ENCODE results near the gene SH3BP2. TPM values are rescaled to one million over a fixed set of nuclear protein-coding genes. Genes with fewer than 3 reads are reported as not detected.

SH3BP2 gene
- polyA plus RNA-seq, 1 of the 3 experiments (the other 2 are of a cell fraction) = 25.2 TPM

DNA sequence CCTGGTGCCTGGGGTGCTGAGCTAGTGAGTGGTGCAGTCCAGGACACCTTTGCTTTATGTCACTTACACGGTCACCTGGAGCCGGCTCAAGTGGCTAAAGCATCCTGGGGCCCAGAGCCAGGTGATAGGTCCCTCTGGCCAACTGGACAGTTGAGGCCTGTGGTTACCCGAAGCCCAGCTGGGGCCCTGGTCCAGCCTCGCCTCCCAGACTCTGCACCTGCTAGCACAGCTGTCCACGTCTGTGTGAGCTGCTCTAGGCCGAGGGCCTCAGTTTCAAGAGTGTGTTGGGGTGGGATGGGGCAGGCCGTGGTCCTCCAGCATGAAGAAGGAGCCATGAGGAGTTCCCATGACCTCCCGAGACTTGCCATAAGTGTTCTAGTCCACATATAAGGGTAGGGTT is 43.1 kb downstream of the SH3BP2 start:
- Histone ChIP-seq H3K9me2 (no peaks in the 10 kb centered on the region), H2AFZ (ENCODE audit: low read depth) (no peak overlapping the region), H3K27me3 (ENCODE audit: insufficient read depth) (no peaks in the 10 kb centered on the region), H3K9me3 (no peaks in the 10 kb centered on the region), H3K27ac (ENCODE audit: low read depth in 2 of 2, low read length in 1 of 2) (no peak overlapping the region), H3F3A (replicated peaks; ENCODE audit: insufficient read depth) (peaks cover 21% of the 10 kb centered on the region), H3K4me1 (ENCODE audit: control insufficient read depth in 1 of 2, insufficient read depth in 2 of 2, low read depth in 1 of 2, low read length in 1 of 2) (peaks cover 2 to 6% of the 10 kb centered on the region in 2 experiments; a peak in 2 of 4 replicates), H3K9ac (no peak overlapping the region), H3K36me3 (replicated peaks in 1 of 2; ENCODE audit: control insufficient read depth in 1 of 2, insufficient read depth in 2 of 2, low read length in 1 of 2) (peaks cover 0 to 26% of the 10 kb centered on the region in 2 experiments), H3K4me3 (ENCODE audit: low read depth in 2 of 2, low read length in 1 of 2) (no peak overlapping the region), H4K20me1 (ENCODE audit: insufficient read depth) (no peaks in the 10 kb centered on the region), H3K79me2 (ENCODE audit: insufficient read depth) (no peaks in the 10 kb centered on the region), H3K4me2 (no peak overlapping the region)
- TF ChIP-seq MEF2A (IDR thresholded peaks at IDR 0.05; ENCODE audit: borderline replicate concordance, low read depth) = no peak
- CTCF ChIA-PET = interaction anchor here (0.5 to 2.1 kb wide), 4 partner anchors 15 to 1926 kb away, joined by 3 to 7 read pairs (median 3); no protein-coding TSS in a partner anchor
- POLR2A ChIA-PET = no interaction called here
- DNase-seq = no peak
- 93% methylated on average over 3 of the region's 8 CpGs for whole genome bisulfite sequencing (ENCODE audit: low lambda C conversion rate)

GRCh38 chr4:2836391-2836859 is 43.5 kb downstream of the SH3BP2 start:
- Histone ChIP-seq H3K36me3 (replicated peaks in 1 of 2; ENCODE audit: control insufficient read depth in 1 of 2, insufficient read depth in 2 of 2, low read length in 1 of 2) (peaks cover 0 to 22% of the 10 kb centered on the region in 2 experiments), H3F3A (replicated peaks; ENCODE audit: insufficient read depth) (peaks cover 25% of the 10 kb centered on the region), H3K4me1 (ENCODE audit: control insufficient read depth in 1 of 2, insufficient read depth in 2 of 2, low read depth in 1 of 2, low read length in 1 of 2) (peaks cover 2 to 6% of the 10 kb centered on the region in 2 experiments; a peak in 2 of 4 replicates), H3K9me2 (no peaks in the 10 kb centered on the region), H4K20me1 (ENCODE audit: insufficient read depth) (no peaks in the 10 kb centered on the region), H3K27ac (ENCODE audit: low read depth in 2 of 2, low read length in 1 of 2) (no peak overlapping the region), H3K9me3 (no peaks in the 10 kb centered on the region), H3K27me3 (ENCODE audit: insufficient read depth) (no peaks in the 10 kb centered on the region), H3K4me2 (no peak overlapping the region), H3K9ac (no peak overlapping the region), H3K4me3 (ENCODE audit: low read depth in 2 of 2, low read length in 1 of 2) (no peak overlapping the region), H2AFZ (ENCODE audit: low read depth) (no peak overlapping the region), H3K79me2 (ENCODE audit: insufficient read depth) (no peaks in the 10 kb centered on the region)
- WGBS (ENCODE audit: low lambda C conversion rate) = no CpG with 5 or more reads among the region's 5 CpGs
- no peak for DNase-seq
- ChIA-PET POLR2A (no interaction called here), CTCF (interaction anchor here (0.7 to 2.1 kb wide), 4 partner anchors 15 to 430 kb away, joined by 3 to 7 read pairs (median 3); no protein-coding TSS in a partner anchor)
- TF ChIP-seq SMC3 (IDR thresholded peaks at IDR 0.05; ENCODE audit: low read depth, low read length) = no peak
- TF ChIP-seq ELF1 (IDR thresholded peaks at IDR 0.05) = no peak
- TF ChIP-seq POLR2AphosphoS5 (IDR thresholded peaks at IDR 0.05; ENCODE audit: low read depth, low read length) = no peak
- TF ChIP-seq RCOR1 (IDR thresholded peaks at IDR 0.05; ENCODE audit: low read length) = no peak
- no peak for TF ChIP-seq GATA2 (CRISPR knock-in tag; IDR thresholded peaks at IDR 0.05)
- TF ChIP-seq NFIC (IDR thresholded peaks at IDR 0.05; ENCODE audit: borderline replicate concordance) = no peak
- TF ChIP-seq GABPA (IDR thresholded peaks at IDR 0.05; ENCODE audit: low read depth) = no peak
- no peak for TF ChIP-seq RXRA (IDR thresholded peaks at IDR 0.05; ENCODE audit: borderline replicate concordance, low read depth)
- no peak for TF ChIP-seq EZH2phosphoT487 (IDR thresholded peaks at IDR 0.05; ENCODE audit: borderline replicate concordance, low read depth)
- no peak for TF ChIP-seq SIN3A (IDR thresholded peaks at IDR 0.05; ENCODE audit: borderline replicate concordance, low read depth, low read length)

DNA sequence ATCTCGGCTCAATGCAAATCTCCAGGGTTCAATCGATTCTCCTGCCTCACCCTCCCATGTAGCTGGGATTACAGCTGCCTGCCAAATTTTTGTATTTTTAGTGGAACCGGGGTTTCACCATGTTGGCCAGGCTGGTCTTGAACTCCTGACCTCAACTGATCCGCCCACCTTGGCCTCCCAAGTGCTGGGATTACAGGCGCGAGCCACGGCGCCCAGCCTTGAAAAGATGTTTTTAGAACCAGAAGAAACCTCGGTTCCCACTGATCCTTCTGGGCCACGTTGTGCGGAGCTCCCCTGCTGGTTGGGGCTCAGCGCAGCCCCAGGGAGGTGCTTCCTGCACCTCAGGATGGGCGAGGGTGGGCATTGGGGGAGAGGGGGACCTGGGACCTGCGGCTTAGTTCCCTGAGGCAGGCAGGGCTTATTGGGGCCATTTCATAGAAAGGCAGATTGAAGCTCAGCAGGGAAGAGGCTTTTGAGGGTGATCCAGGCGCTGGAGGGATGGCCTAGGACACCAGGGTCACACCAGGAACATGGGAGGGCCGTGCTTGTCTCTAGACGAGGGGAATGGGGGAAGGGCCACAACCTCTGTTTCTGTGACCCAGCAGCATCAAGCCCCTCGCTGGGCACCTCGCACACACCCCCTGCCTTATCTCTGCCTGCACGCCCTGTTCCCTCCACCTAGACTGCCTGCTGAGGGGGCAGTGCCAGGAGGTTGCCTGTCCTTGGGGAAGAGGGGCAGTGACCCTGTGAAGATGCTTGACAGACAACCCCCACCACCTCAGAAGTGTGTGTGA is 44.4 kb downstream of the SH3BP2 start:
- H4K20me1 ChIP-seq (ENCODE audit: insufficient read depth) = no peaks in the 10 kb centered on the region
- TF ChIP-seq, protein P1, sequence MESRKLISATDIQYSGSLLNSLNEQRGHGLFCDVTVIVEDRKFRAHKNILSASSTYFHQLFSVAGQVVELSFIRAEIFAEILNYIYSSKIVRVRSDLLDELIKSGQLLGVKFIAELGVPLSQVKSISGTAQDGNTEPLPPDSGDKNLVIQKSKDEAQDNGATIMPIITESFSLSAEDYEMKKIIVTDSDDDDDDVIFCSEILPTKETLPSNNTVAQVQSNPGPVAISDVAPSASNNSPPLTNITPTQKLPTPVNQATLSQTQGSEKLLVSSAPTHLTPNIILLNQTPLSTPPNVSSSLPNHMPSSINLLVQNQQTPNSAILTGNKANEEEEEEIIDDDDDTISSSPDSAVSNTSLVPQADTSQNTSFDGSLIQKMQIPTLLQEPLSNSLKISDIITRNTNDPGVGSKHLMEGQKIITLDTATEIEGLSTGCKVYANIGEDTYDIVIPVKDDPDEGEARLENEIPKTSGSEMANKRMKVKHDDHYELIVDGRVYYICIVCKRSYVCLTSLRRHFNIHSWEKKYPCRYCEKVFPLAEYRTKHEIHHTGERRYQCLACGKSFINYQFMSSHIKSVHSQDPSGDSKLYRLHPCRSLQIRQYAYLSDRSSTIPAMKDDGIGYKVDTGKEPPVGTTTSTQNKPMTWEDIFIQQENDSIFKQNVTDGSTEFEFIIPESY (IDR thresholded peaks at IDR 0.05; ENCODE audit: borderline replicate concordance, low read depth) = no peak
- TF ChIP-seq FOXM1 (IDR thresholded peaks at IDR 0.05; ENCODE audit: low read depth) = no peak
- no peak for TF ChIP-seq TEAD4 (IDR thresholded peaks at IDR 0.05; ENCODE audit: borderline replicate concordance, insufficient read depth)
- TF ChIP-seq NRF1 (IDR thresholded peaks at IDR 0.05; ENCODE audit: low read depth, low read length) = no peak
- TF ChIP-seq GATA2 (CRISPR knock-in tag; IDR thresholded peaks at IDR 0.05) = no peak
- no peak for TF ChIP-seq EZH2phosphoT487 (IDR thresholded peaks at IDR 0.05; ENCODE audit: borderline replicate concordance, low read depth)
- DNase-seq = peak; percentile 25
- peaks cover 2 to 6% of the 10 kb centered on the region in 2 experiments; a peak in 2 of 4 replicates for H3K4me1 ChIP-seq (ENCODE audit: control insufficient read depth in 1 of 2, insufficient read depth in 2 of 2, low read depth in 1 of 2, low read length in 1 of 2)
- peak overlapping the region in 1 of 2 experiments; percentile 22; a peak in 2 of 4 replicates for H3K27ac ChIP-seq (ENCODE audit: low read depth in 2 of 2, low read length in 1 of 2)
- WGBS (ENCODE audit: low lambda C conversion rate) = 95% methylated on average over 7 of the region's 20 CpGs
- 0 out of 2 replicates have a peak overlapping the region, but pooled peaks have one; percentile 30 for H3K4me2 ChIP-seq
- H3K27me3 ChIP-seq (ENCODE audit: insufficient read depth) = no peaks in the 10 kb centered on the region
- no peak overlapping the region for H2AFZ ChIP-seq (ENCODE audit: low read depth)
- no peaks in the 10 kb centered on the region; the same call in 1 of the 2 replicates for H3K79me2 ChIP-seq (ENCODE audit: insufficient read depth)
- no peak overlapping the region for H3K4me3 ChIP-seq (ENCODE audit: low read depth in 2 of 2, low read length in 1 of 2)
- H3K36me3 ChIP-seq (replicated peaks in 1 of 2; ENCODE audit: control insufficient read depth in 1 of 2, insufficient read depth in 2 of 2, low read length in 1 of 2) = peaks cover 0 to 15% of the 10 kb centered on the region in 2 experiments
- no peak overlapping the region for H3K9ac ChIP-seq
- no peaks in the 10 kb centered on the region for H3K9me3 ChIP-seq
- no peaks in the 10 kb centered on the region for H3K9me2 ChIP-seq
- ChIA-PET CTCF (interaction anchor here (0.8 kb wide), 1 partner anchor 15 kb away, joined by 3 read pairs; no protein-coding TSS in a partner anchor), POLR2A (no interaction called here)
- H3F3A ChIP-seq (replicated peaks; ENCODE audit: insufficient read depth) = peaks cover 25% of the 10 kb centered on the region

All from SK-N-SH (cell line).